WI38 (cell line): ENCODE data around the gene TUBGCP6.

Experiments used
- H3K4me3 ChIP-seq: 2 replicates; pipeline ENCODE4 v1.5.1; 2011; ENCODE audit warnings: low read depth, mild to moderate bottlenecking, control low read depth, low read length
- CTCF ChIP-seq: IDR thresholded peaks from 2 replicates; pipeline ENCODE4 v1.5.1; 2012; ENCODE audit warnings: low read depth, mild to moderate bottlenecking, control low read depth, low read length

TUBGCP6 gene

GRCh38 chr22:50225200-50225969, 19.4 kb downstream of the TUBGCP6 start:
- TF ChIP-seq CTCF = no peak
- H3K4me3 ChIP-seq = no peak overlapping the region

GRCh38 chr22:50224071-50224470, 20.8 kb downstream of the TUBGCP6 start:
- no peak overlapping the region for H3K4me3 ChIP-seq
- TF ChIP-seq CTCF = no peak

DNA sequence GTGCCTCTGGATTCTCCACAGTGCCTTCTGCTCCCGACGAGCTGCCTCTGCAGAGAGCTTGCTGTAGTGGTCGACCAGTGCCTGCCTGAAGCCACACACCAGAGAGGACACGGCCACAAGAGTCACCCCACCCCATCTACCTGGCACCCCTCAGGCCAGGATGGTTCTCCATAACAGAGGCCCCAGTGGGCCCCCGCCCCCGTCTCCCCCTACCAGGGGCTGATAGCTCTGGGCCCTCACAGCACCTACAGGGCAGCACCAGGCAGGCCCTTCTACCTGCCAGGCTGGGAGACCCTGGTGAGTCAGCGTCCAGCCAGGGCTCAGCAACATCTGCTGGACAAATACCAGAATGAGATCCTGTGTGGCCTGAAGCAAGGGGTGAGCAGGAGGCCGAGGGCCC, 22.3 kb downstream of the TUBGCP6 start:
- no peak for TF ChIP-seq CTCF
- H3K4me3 ChIP-seq = no peak overlapping the region

GRCh38 chr22:50221410-50222300, 23.2 kb downstream of the TUBGCP6 start:
- TF ChIP-seq CTCF = no peak
- H3K4me3 ChIP-seq = no peak overlapping the region

DNA sequence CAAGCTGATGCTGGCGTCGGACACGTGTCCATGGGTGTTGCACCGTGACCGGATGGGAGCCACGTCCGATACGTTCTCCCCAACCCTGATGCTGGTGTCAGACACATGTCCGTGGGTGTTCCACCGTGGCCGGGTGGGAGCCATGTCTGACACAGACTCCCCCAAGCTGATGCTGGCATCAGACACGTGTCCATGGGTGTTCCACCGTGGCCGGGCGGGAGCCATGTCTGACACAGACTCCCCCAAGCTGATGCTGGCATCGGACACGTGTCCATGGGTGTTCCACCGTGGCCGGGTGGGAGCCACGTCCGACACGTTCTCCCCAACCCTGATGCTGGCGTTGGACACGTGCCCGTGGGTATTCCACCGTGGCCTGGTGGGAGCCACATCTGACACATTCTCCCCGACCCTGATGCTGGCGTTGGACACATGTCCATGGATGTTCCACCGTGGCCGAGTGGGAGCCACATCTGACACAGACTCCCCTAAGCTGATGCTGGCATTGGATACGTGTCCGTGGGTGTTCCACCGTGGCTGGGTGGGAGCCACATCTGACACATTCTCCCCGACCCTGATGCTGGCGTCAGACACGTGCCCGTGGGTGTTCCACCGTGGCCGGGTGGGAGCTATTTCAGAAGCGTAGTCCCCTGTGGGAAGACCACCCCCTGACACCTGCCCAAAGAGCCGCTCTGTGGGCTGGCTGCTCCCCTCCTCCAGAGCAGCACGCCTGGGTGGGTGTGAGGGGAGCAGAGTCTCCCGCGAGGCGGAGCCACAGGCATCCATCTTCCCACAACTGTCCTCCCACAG, 24.0 kb downstream of the TUBGCP6 start:
- no peak overlapping the region for H3K4me3 ChIP-seq
- TF ChIP-seq CTCF = no peak

- no peak for TF ChIP-seq CTCF
- no peak overlapping the region for H3K4me3 ChIP-seq
These were observed 24.8 kb downstream of the TUBGCP6 start for GRCh38 chr22:50219800-50220602.
